GM12878 (cell line): ENCODE data around the gene P3R3URF. TPM values are rescaled to one million over a fixed set of nuclear protein-coding genes. Genes with fewer than 3 reads are reported as not detected.

Experiments used
- ATAC-seq: fragments of 200-7000 bp; cut with Tn5 transposase; 3 replicates; pipeline ENCODE4 v1.9.1; 2020; ENCODE audit warnings: mild to moderate bottlenecking, moderate library complexity
- BruUV-seq: library from RNA; stranded (reverse); fragments of 400-500 nt; replicated peaks from 2 replicates; lab custom pipeline; 2021; lab: Mats Ljungman, UMichigan
- CTCF ChIA-PET: fragments of 300-600 bp; sonication (Branson Sonifier 250); formaldehyde crosslinking; extraction: SDS; loops from one replicate; lab custom pipeline; 2021; ENCODE audit warnings: inconsistent platforms; lab: Yijun Ruan, JAX
- POLR2A ChIA-PET: fragments of 350-600 bp; formaldehyde crosslinking; extraction: SDS; loops from one replicate; lab custom pipeline; 2021; ENCODE audit warnings: inconsistent platforms; lab: Charles Lee
- RAD21 ChIA-PET: fragments of 300-600 bp; sonication (Branson Sonifier 250); formaldehyde crosslinking; loops from one replicate; lab custom pipeline; 2023; ENCODE audit warnings: antibody characterized with exemption; ENCODE audit not compliant: unreplicated experiment; lab: Charles Lee
- SMC1A ChIA-PET: fragments of 300-600 bp; sonication (Branson Sonifier 250); formaldehyde crosslinking; loops from one replicate; lab custom pipeline; 2023; ENCODE audit not compliant: unreplicated experiment, uncharacterized antibody; lab: Charles Lee
- DNase-seq: peaks from one replicate; pipeline ENCODE4 v3.0.0-alpha.2; 2011; ENCODE audit warnings: low read depth, low spot score
- FAIRE-seq: peaks from 3 replicates; lab custom pipeline; 2011; peaks lifted over from hg19 to GRCh38; lab: Jason Lieb, UNC
- H2AFZ ChIP-seq: 2 replicates; pipeline ENCODE4 v1.6.0; 2011; ENCODE audit warnings: low read depth, low read length, control low read depth; ENCODE audit not compliant: control insufficient read depth
- H3K27ac ChIP-seq: 2 replicates; pipeline ENCODE4 v1.5.1; 2011; ENCODE audit warnings: control low read depth; ENCODE audit not compliant: control insufficient read depth, insufficient read depth
- H3K27me3 ChIP-seq, 2 experiments: replicated peaks in 1 of 2; 2 replicates each; pipeline versions ENCODE4 v1.6.0 to v1.6.1; 2011; ENCODE audit warnings: low read length in 1 of 2; ENCODE audit not compliant: control insufficient read depth in 2 of 2, insufficient read depth in 2 of 2
- H3K36me3 ChIP-seq, 2 experiments: 2 replicates each; pipeline ENCODE4 v1.5.1; 2011; ENCODE audit warnings: low read length in 1 of 2; ENCODE audit not compliant: control insufficient read depth in 2 of 2, insufficient read depth in 2 of 2
- H3K4me1 ChIP-seq: 2 replicates; pipeline ENCODE4 v1.6.1; 2011; ENCODE audit warnings: mild to moderate bottlenecking, low read length, moderate library complexity, mixed read lengths; ENCODE audit not compliant: control insufficient read depth, insufficient read depth
- H3K4me2 ChIP-seq: 2 replicates; pipeline ENCODE4 v1.6.0; 2011; ENCODE audit warnings: control low read depth; ENCODE audit not compliant: control insufficient read depth, insufficient read depth
- H3K4me3 ChIP-seq: fragments of 200-600 bp; sonication (generic); 2 replicates; pipeline ENCODE4 v1.5.1; 2016
- H3K79me2 ChIP-seq: 2 replicates; pipeline ENCODE4 v1.6.0; 2011; ENCODE audit warnings: low read length; ENCODE audit not compliant: control insufficient read depth, insufficient read depth
- H3K9ac ChIP-seq: 2 replicates; pipeline ENCODE4 v1.8.0; 2011; ENCODE audit warnings: low read length, control low read depth, mixed read lengths; ENCODE audit not compliant: control insufficient read depth, insufficient read depth
- H3K9me3 ChIP-seq: replicated peaks from 3 replicates; pipeline ENCODE4 v1.5.1; 2011; ENCODE audit warnings: mild to moderate bottlenecking, low read length; ENCODE audit not compliant: control insufficient read depth, insufficient read depth
- H4K20me1 ChIP-seq: 2 replicates; pipeline ENCODE4 v1.6.0; 2011; ENCODE audit not compliant: control insufficient read depth, insufficient read depth
- ATF2 ChIP-seq: IDR thresholded peaks from 2 replicates; pipeline ENCODE4 v1.6.1; 2012; ENCODE audit warnings: low read length, inconsistent platforms
- CTCF ChIP-seq, 3 experiments: IDR thresholded peaks in 2 of 3; conservative IDR thresholded peaks in 1 of 3; 2 replicates each; pipeline ENCODE4 v1.5.1; 2011; ENCODE audit warnings: low read depth in 3 of 3, low read length in 3 of 3, mild to moderate bottlenecking in 3 of 3, control low read depth in 2 of 3, moderate library complexity in 2 of 3, inconsistent platforms in 1 of 3, mixed read lengths in 1 of 3; ENCODE audit not compliant: control insufficient read depth in 2 of 3, insufficient read depth in 1 of 3; ENCODE audit errors: extremely low read depth in 1 of 3
- ETV6 ChIP-seq, 2 experiments: fragments of 450-650 bp in 1 of 2; IDR thresholded peaks in 1 of 2; conservative IDR thresholded peaks in 1 of 2; 2 replicates each; pipeline ENCODE4 v1.6.1; 2014; ENCODE audit warnings: antibody characterized with exemption in 1 of 2, borderline replicate concordance in 1 of 2, low read depth in 1 of 2, mild to moderate bottlenecking in 1 of 2, moderate library complexity in 1 of 2
- JUNB ChIP-seq: IDR thresholded peaks from 2 replicates; pipeline ENCODE4 v1.6.1; 2016; ENCODE audit warnings: antibody characterized with exemption, mild to moderate bottlenecking
- MEF2B ChIP-seq: fragments of 450-650 bp; IDR thresholded peaks from 2 replicates; pipeline ENCODE4 v1.6.1; 2018; ENCODE audit warnings: mild to moderate bottlenecking, moderate library complexity; ENCODE audit not compliant: partially characterized antibody, poor library complexity, severe bottlenecking
- MLLT1 ChIP-seq: fragments of 450-650 bp; IDR thresholded peaks from 2 replicates; pipeline ENCODE4 v1.6.1; 2016; ENCODE audit warnings: mild to moderate bottlenecking
- NFIC ChIP-seq: IDR thresholded peaks from 2 replicates; pipeline ENCODE4 v1.6.1; 2012; ENCODE audit warnings: low read depth, mild to moderate bottlenecking, inconsistent platforms, low read length, moderate library complexity
- PAX8 ChIP-seq: fragments of 450-650 bp; IDR thresholded peaks from 2 replicates; pipeline ENCODE4 v1.6.1; 2017; ENCODE audit warnings: mild to moderate bottlenecking, moderate library complexity
- TARDBP ChIP-seq: IDR thresholded peaks from 2 replicates; pipeline ENCODE4 v1.6.1; 2016; ENCODE audit warnings: borderline replicate concordance
- ZZZ3 ChIP-seq: IDR thresholded peaks from 2 replicates; pipeline ENCODE4 v1.6.1; 2011; ENCODE audit warnings: low read depth; ENCODE audit not compliant: control insufficient read depth, insufficient read length
- WGBS: methylation state at CpG from one replicate; pipeline ENCODE4 v1.1.6; 2016; ENCODE audit warnings: low lambda C conversion rate; ENCODE audit not compliant: insufficient replicate concordance, insufficient coverage; ENCODE audit errors: missing lambda C conversion rate; 5-methylcytosine and 5-hydroxymethylcytosine counted together
- in situ Hi-C: fragments of 300-500 bp; cut with MboI; formaldehyde crosslinking; loops from 9 replicates; pipeline ENCODE4 v1.14.3; 2018; ENCODE audit warnings: mixed read lengths
- intact Hi-C: fragments of 100-400 bp; cut with micrococcal nuclease; formaldehyde crosslinking; loops from one replicate; pipeline ENCODE4 v1.14.2; 2022; ENCODE audit not compliant: unreplicated experiment
- polyA plus RNA-seq, 11 experiments: library from polyadenylated mRNA; depleted of rRNA in 4 of 11; unstranded in 6 of 11; stranded (reverse) in 5 of 11; fragments of >200 nt; fragmentation: Nextera tagmentation in 4 of 11; fragmentation: Illumina TruSeq in 1 of 11; extraction: Ambion mirVana in 4 of 11; extraction: Trizol in 1 of 11; gene quantifications; 1 replicate in 1 of 11; 2 replicates in 10 of 11; pipeline versions ENCODE4 v1.2.1 to v1.2.3, GENCODE V29; 2011 to 2016; ENCODE audit warnings: inconsistent platforms in 2 of 11, missing spikeins in 2 of 11, low read depth in 1 of 11
- total RNA-seq, 4 experiments: library from RNA; depleted of rRNA in 3 of 4; stranded (reverse); fragments of >200 nt in 3 of 4; fragmentation: Illumina TruSeq in 1 of 4; extraction: Trizol in 1 of 4; gene quantifications; 2 replicates each; pipeline versions ENCODE4 v1.2.1 to v1.2.3, GENCODE V29; 2013 to 2021

P3R3URF gene
- total and polyA plus RNA-seq, 10 of the 15 experiments (the other 5 are each of a cell fraction or from before 2014, with no cell fraction given): not detected

- Histone ChIP-seq H3K9me3 (no peaks in the 10 kb centered on the region), H3K4me2 (peak overlapping the region; percentile 73; the same call in 1 of the 2 replicates), H2AFZ (no peak overlapping the region), H3K4me3 (peak overlapping the region; percentile 91), H3K4me1 (peaks cover 16% of the 10 kb centered on the region), H3K9ac (peak overlapping the region; percentile 63), H4K20me1 (no peaks in the 10 kb centered on the region), H3K27ac (peak overlapping the region; percentile 38), H3K27me3 (no peaks in the 10 kb centered on the region)
- RAD21 ChIA-PET: interaction anchor here (0.7 to 2.5 kb wide), 11 partner anchors 11 to 663 kb away, joined by 3 to 13 read pairs (median 4); no protein-coding TSS in a partner anchor
- FAIRE-seq (no peak), DNase-seq (no peak)
- in situ Hi-C loops: no loop called here
- CTCF ChIA-PET: interaction anchor here (1.0 to 2.0 kb wide), 6 partner anchors 11 to 89 kb away, joined by 3 to 7 read pairs (median 4); no protein-coding TSS in a partner anchor
- no TSS peak for BruUV-seq
- POLR2A ChIA-PET: interaction anchor here (0.9 to 2.3 kb wide), 6 partner anchors 13 to 198 kb away, joined by 3 to 11 read pairs (median 4); no protein-coding TSS in a partner anchor
- under 1% methylated on average over 10 of the region's 10 CpGs for WGBS
- SMC1A ChIA-PET: interaction anchor here (0.6 to 4.9 kb wide), 16 partner anchors 8 to 93 kb away, joined by 3 to 37 read pairs (median 4); partner anchors contain the start of gene TSPAN1
- TF ChIP-seq NFIC: 0 out of 2 replicates have a peak, but pooled peaks have one; percentile 14
- no peak for TF ChIP-seq ETV6 (conservative IDR thresholded peaks at IDR 0.05 in 1 of 2, IDR thresholded peaks at IDR 0.05 in 1 of 2; ENCODE audit: borderline replicate concordance in 1 of 2, low read depth in 1 of 2)
- TF ChIP-seq TARDBP: no peak
- TF ChIP-seq JUNB: 0 out of 2 replicates have a peak, but pooled peaks have one; percentile 17
- TF ChIP-seq ZZZ3: no peak
- TF ChIP-seq, all 136 proteins: peak for 2
- Histone ChIP-seq H3K36me3 (no peaks in the 10 kb centered on the region), H3K79me2 (peaks cover 57% of the 10 kb centered on the region)
- no peak for ATAC-seq
- intact Hi-C loops: loop anchor here (5.0 to 10.0 kb wide), 2 partner anchors 69 to 204 kb away; no protein-coding TSS in a partner anchor
These were observed 45.2 kb downstream of the P3R3URF start for GRCh38 chr1:46131093-46131492.

- Histone ChIP-seq H3K27me3 (no peaks in the 10 kb centered on the region), H3K36me3 (no peaks in the 10 kb centered on the region), H3K9me3 (no peaks in the 10 kb centered on the region), H3K79me2 (peaks cover 59% of the 10 kb centered on the region), H3K27ac (peak overlapping the region; percentile 38), H3K4me2 (peak overlapping the region; percentile 73), H2AFZ (no peak overlapping the region), H3K4me1 (peaks cover 16% of the 10 kb centered on the region), H3K9ac (peak overlapping the region; percentile 63), H4K20me1 (no peaks in the 10 kb centered on the region), H3K4me3 (peak overlapping the region; percentile 91)
- RAD21 ChIA-PET: interaction anchor here (0.8 to 2.5 kb wide), 13 partner anchors 11 to 210 kb away, joined by 3 to 13 read pairs (median 5); partner anchors contain the start of gene NSUN4
- CTCF ChIA-PET: interaction anchor here (0.7 to 2.8 kb wide), 10 partner anchors 11 to 87 kb away, joined by 3 to 10 read pairs (median 4); no protein-coding TSS in a partner anchor
- SMC1A ChIA-PET: interaction anchor here (0.8 to 4.9 kb wide), 19 partner anchors 7 to 95 kb away, joined by 3 to 37 read pairs (median 4); partner anchors contain the start of gene TSPAN1
- ATAC-seq (no peak), FAIRE-seq (no peak), DNase-seq (no peak)
- intact Hi-C loops: loop anchor here (5.0 to 10.0 kb wide), 2 partner anchors 68 to 204 kb away; no protein-coding TSS in a partner anchor
- in situ Hi-C loops: no loop called here
- BruUV-seq: no TSS peak
- POLR2A ChIA-PET: interaction anchor here (1.0 to 2.3 kb wide), 5 partner anchors 13 to 170 kb away, joined by 4 to 11 read pairs (median 5); no protein-coding TSS in a partner anchor
- WGBS: under 1% methylated on average over 5 of the region's 5 CpGs
- no peak for TF ChIP-seq CTCF (IDR thresholded peaks at IDR 0.05 in 2 of 3, conservative IDR thresholded peaks at IDR 0.05 in 1 of 3; ENCODE audit: control insufficient read depth in 2 of 3, extremely low read depth in 1 of 3, insufficient read depth in 1 of 3, low read depth in 3 of 3, low read length in 3 of 3)
- no peak for TF ChIP-seq MEF2B
- TF ChIP-seq MLLT1: no peak
- TF ChIP-seq PAX8: no peak
- no peak for TF ChIP-seq ATF2
These were observed 45.7 kb downstream of the P3R3URF start for GRCh38 chr1:46130606-46131005.
